ENCODE results near the gene TNIP1. TPM values are rescaled to one million over a fixed set of nuclear protein-coding genes. Genes with fewer than 3 reads are reported as not detected.
A peak's percentile ranks its signal among the peaks of the same experiment; 100 is the strongest.

TNIP1 gene
- total RNA-seq, 1 experiment from 2014 or later, result 342 TPM

GRCh38 chr5:151089726-151090125 is 8.9 kb upstream of the TNIP1 start:
- POLR2A ChIA-PET, result interaction anchor here (0.6 to 2.7 kb wide), 7 partner anchors 8 to 1246 kb away, joined by 3 to 15 read pairs (median 3); partner anchors contain the start of gene TNIP1
- no peak overlapping the region for H3K27ac Mint-ChIP-seq (ENCODE audit: low read depth, unreplicated experiment)
- no peak for TF ChIP-seq CTCF (IDR thresholded peaks at IDR 0.05; ENCODE audit: unreplicated experiment)
- H3K27me3 Mint-ChIP-seq (ENCODE audit: insufficient read depth, unreplicated experiment), result no peaks in the 10 kb centered on the region
- H3K9me3 Mint-ChIP-seq (ENCODE audit: unreplicated experiment), result no peaks in the 10 kb centered on the region
- CTCF ChIA-PET, result interaction anchor here (0.9 to 3.1 kb wide), 6 partner anchors 18 to 43 kb away, joined by 4 to 27 read pairs (median 10); no protein-coding TSS in a partner anchor
- no peaks in the 10 kb centered on the region for H3K36me3 Mint-ChIP-seq (ENCODE audit: insufficient read depth, unreplicated experiment)
- no peak for DNase-seq (ENCODE audit: unreplicated experiment)
- H3K4me3 Mint-ChIP-seq (ENCODE audit: unreplicated experiment), result no peak overlapping the region
- intact Hi-C loops (cut with micrococcal nuclease), result no loop called here
- no TSS peak for BruUV-seq (replicated peaks)
- peaks cover 53% of the 10 kb centered on the region for H3K4me1 Mint-ChIP-seq (ENCODE audit: insufficient read depth, unreplicated experiment)

GRCh38 chr5:151088986-151089385 is 8.2 kb upstream of the TNIP1 start:
- Mint-ChIP-seq H3K36me3 (ENCODE audit: insufficient read depth, unreplicated experiment) (no peaks in the 10 kb centered on the region), H3K9me3 (ENCODE audit: unreplicated experiment) (no peaks in the 10 kb centered on the region), H3K27me3 (ENCODE audit: insufficient read depth, unreplicated experiment) (no peaks in the 10 kb centered on the region), H3K27ac (ENCODE audit: low read depth, unreplicated experiment) (no peak overlapping the region), H3K4me1 (ENCODE audit: insufficient read depth, unreplicated experiment) (peaks cover 50% of the 10 kb centered on the region), H3K4me3 (ENCODE audit: unreplicated experiment) (no peak overlapping the region)
- intact Hi-C loops (cut with micrococcal nuclease), result no loop called here
- BruUV-seq (replicated peaks), result no TSS peak
- no peak for TF ChIP-seq CTCF (IDR thresholded peaks at IDR 0.05; ENCODE audit: unreplicated experiment)
- CTCF ChIA-PET, result interaction anchor here (0.9 to 3.1 kb wide), 5 partner anchors 17 to 42 kb away, joined by 4 to 27 read pairs (median 13); no protein-coding TSS in a partner anchor
- no peak for DNase-seq (ENCODE audit: unreplicated experiment)
- POLR2A ChIA-PET, result interaction anchor here (1.1 to 2.7 kb wide), 5 partner anchors 8 to 35 kb away, joined by 3 to 15 read pairs (median 4); partner anchors contain the start of gene TNIP1

GRCh38 chr5:151087486-151087885 is 6.7 kb upstream of the TNIP1 start:
- Mint-ChIP-seq H3K4me3 (ENCODE audit: unreplicated experiment) (no peak overlapping the region), H3K27me3 (ENCODE audit: insufficient read depth, unreplicated experiment) (no peaks in the 10 kb centered on the region), H3K4me1 (ENCODE audit: insufficient read depth, unreplicated experiment) (peaks cover 50% of the 10 kb centered on the region), H3K27ac (ENCODE audit: low read depth, unreplicated experiment) (no peak overlapping the region), H3K9me3 (ENCODE audit: unreplicated experiment) (no peaks in the 10 kb centered on the region), H3K36me3 (ENCODE audit: insufficient read depth, unreplicated experiment) (peaks cover 6% of the 10 kb centered on the region)
- no peak for TF ChIP-seq CTCF (IDR thresholded peaks at IDR 0.05; ENCODE audit: unreplicated experiment)
- ChIA-PET CTCF (interaction anchor here (0.6 to 1.8 kb wide), 8 partner anchors 8 to 152 kb away, joined by 3 to 9 read pairs (median 3); no protein-coding TSS in a partner anchor), POLR2A (interaction anchor here (0.6 to 2.2 kb wide), 2 partner anchors 12 to 128 kb away, joined by 3 to 6 read pairs; no protein-coding TSS in a partner anchor)
- BruUV-seq (replicated peaks), result no TSS peak
- no peak for DNase-seq (ENCODE audit: unreplicated experiment)
- intact Hi-C loops (cut with micrococcal nuclease), result no loop called here

- POLR2A ChIA-PET, result interaction anchor here (0.6 to 2.2 kb wide), 3 partner anchors 12 to 297 kb away, joined by 3 to 6 read pairs (median 3); no protein-coding TSS in a partner anchor
- no TSS peak for BruUV-seq (replicated peaks)
- DNase-seq (ENCODE audit: unreplicated experiment), result peak; percentile 65
- Mint-ChIP-seq H3K4me1 (ENCODE audit: insufficient read depth, unreplicated experiment) (peaks cover 51% of the 10 kb centered on the region), H3K27me3 (ENCODE audit: insufficient read depth, unreplicated experiment) (no peaks in the 10 kb centered on the region), H3K4me3 (ENCODE audit: unreplicated experiment) (peak overlapping the region; percentile 73), H3K27ac (ENCODE audit: low read depth, unreplicated experiment) (peak overlapping the region; percentile 59), H3K9me3 (ENCODE audit: unreplicated experiment) (no peaks in the 10 kb centered on the region), H3K36me3 (ENCODE audit: insufficient read depth, unreplicated experiment) (peaks cover 9% of the 10 kb centered on the region)
- no peak for TF ChIP-seq CTCF (IDR thresholded peaks at IDR 0.05; ENCODE audit: unreplicated experiment)
- intact Hi-C loops (cut with micrococcal nuclease), result no loop called here
- CTCF ChIA-PET, result interaction anchor here (0.6 to 1.8 kb wide), 8 partner anchors 27 to 152 kb away, joined by 3 to 9 read pairs (median 3); no protein-coding TSS in a partner anchor
Measured at GRCh38 chr5:151086905-151087360, 6.1 kb upstream of the TNIP1 start.
